ENCODE results near the gene NHSL1.

GRCh38 chr6:138403324-138403800, 95.9 kb downstream of the NHSL1 start:
- no peak for TF ChIP-seq GATA2 (IDR thresholded peaks at IDR 0.05; ENCODE audit: insufficient read depth, insufficient read length, low read depth, low read length)
- TF ChIP-seq CTCF (IDR thresholded peaks at IDR 0.05; ENCODE audit: extremely low read depth in 1 of 2, insufficient read depth in 1 of 2, low read depth in 1 of 2, low read length in 2 of 2) = peak; percentile 23 to 68
- no peak for TF ChIP-seq MYC (IDR thresholded peaks at IDR 0.05; ENCODE audit: low read depth, low read length)
- no peak for TF ChIP-seq JUN (IDR thresholded peaks at IDR 0.05; ENCODE audit: borderline replicate concordance, insufficient read depth, insufficient read length, low read depth)
- TF ChIP-seq POLR2A (IDR thresholded peaks at IDR 0.05; ENCODE audit: low read depth, low read length) = no peak
- no peak for TF ChIP-seq MAX (IDR thresholded peaks at IDR 0.05; ENCODE audit: insufficient read depth, insufficient read length)

Data from endothelial cell of umbilical vein (primary cell).